Neural progenitor cell (in vitro differentiated cells): ENCODE data around the gene ADTRP.

Experiments used
- CTCF ChIP-seq: fragments of 200-600 bp; sonication (generic); IDR thresholded peaks from 2 replicates; pipeline ENCODE4 v1.5.1; 2017; ENCODE audit warnings: antibody characterized with exemption, mild to moderate bottlenecking
- EZH2 ChIP-seq: fragments of 200-600 bp; sonication (generic); IDR thresholded peaks from 2 replicates; pipeline ENCODE4 v1.6.1; 2017; ENCODE audit warnings: antibody characterized with exemption, mild to moderate bottlenecking, moderate library complexity
- EZH2phosphoT487 ChIP-seq: fragments of 200-600 bp; sonication (generic); IDR thresholded peaks from 2 replicates; pipeline ENCODE4 v1.6.1; 2017; ENCODE audit warnings: antibody characterized with exemption

GRCh38 chr6:11756726-11757125, 21.9 kb downstream of the ADTRP start:
- TF ChIP-seq CTCF (no peak), EZH2phosphoT487 (no peak), EZH2 (no peak)
